ENCODE results near the gene ILF2. TPM values are rescaled to one million over a fixed set of nuclear protein-coding genes. Genes with fewer than 3 reads are reported as not detected.

Gene ILF2
- total and polyA plus RNA-seq, 2 of the 13 experiments (the other 11 are each of a cell fraction or from before 2014, with no cell fraction given): 292 to 366 TPM

DNA sequence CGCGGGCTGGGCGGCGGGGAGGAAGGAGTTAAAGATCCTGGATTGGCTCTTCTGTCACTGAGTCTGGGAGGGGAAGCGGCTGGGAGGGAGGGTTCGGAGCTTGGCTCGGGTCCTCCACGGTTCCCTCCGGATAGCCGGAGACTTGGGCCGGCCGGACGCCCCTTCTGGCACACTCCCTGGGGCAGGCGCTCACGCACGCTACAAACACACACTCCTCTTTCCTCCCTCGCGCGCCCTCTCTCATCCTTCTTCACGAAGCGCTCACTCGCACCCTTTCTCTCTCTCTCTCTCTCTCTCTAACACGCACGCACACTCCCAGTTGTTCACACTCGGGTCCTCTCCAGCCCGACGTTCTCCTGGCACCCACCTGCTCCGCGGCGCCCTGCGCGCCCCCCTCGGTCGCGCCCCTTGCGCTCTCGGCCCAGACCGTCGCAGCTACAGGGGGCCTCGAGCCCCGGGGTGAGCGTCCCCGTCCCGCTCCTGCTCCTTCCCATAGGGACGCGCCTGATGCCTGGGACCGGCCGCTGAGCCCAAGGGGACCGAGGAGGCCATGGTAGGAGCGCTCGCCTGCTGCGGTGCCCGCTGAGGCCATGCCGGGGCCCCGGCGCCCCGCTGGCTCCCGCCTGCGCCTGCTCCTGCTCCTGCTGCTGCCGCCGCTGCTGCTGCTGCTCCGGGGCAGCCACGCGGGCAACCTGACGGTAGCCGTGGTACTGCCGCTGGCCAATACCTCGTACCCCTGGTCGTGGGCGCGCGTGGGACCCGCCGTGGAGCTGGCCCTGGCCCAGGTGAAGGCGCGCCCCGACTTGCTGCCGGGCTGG, 7.9 kb upstream of the ILF2 start, which contains the start of gene NPR1:
Gene NPR1 (plus strand): TSS at position 170 of the 818 bp plus-strand sequence. CDS start 421 bp downstream, at position 591.
- in situ Hi-C loops (cut with HindIII; ENCODE audit: extremely low pct_ligation_motif_present, low pct_unique_long_range_greater_than_20kb): loop anchor here (5.0 kb wide), 2 partner anchors 69 to 94 kb away; no protein-coding TSS in a partner anchor
- FAIRE-seq (no peak), ATAC-seq (peak; percentile 75), DNase-seq (ENCODE audit: low spot score) (no peak)
- intact Hi-C loops (cut with micrococcal nuclease; ENCODE audit: unreplicated experiment): loop anchor here (5.0 kb wide), 1 partner anchor 309 kb away; the partner anchor contains the start of gene RAB13
- no peaks in the 10 kb centered on the region for H3K79me2 ChIP-seq (ENCODE audit: insufficient read depth, low read length)
- peak within 1 kb of the TSS; percentile 52 to 72 (median 57) for H3K4me3 ChIP-seq (replicated peaks in 1 of 3; ENCODE audit: insufficient read depth in 1 of 3, low read depth in 2 of 3, low read length in 3 of 3)
- peak within 1 kb of the TSS; percentile 2; the same call in 1 of the 2 replicates for H3K9ac ChIP-seq (ENCODE audit: insufficient read depth, low read depth, low read length)
- WGBS (ENCODE audit: low lambda C conversion rate): under 1% methylated on average over 35 of the region's 78 CpGs
- H3K4me1 ChIP-seq (ENCODE audit: insufficient read depth, low read length): peaks cover 25% of the 10 kb centered on the region
- no peak within 1 kb of the TSS for H2AFZ ChIP-seq (ENCODE audit: low read length)
- no TSS peak for BruUV-seq (replicated peaks)
- H3K27me3 ChIP-seq (ENCODE audit: control insufficient read depth in 1 of 2, insufficient read depth in 2 of 2, low read length in 2 of 2): peaks cover 23 to 59% of the 10 kb centered on the region in 2 experiments
- no peaks in the 10 kb centered on the region for H4K20me1 ChIP-seq (ENCODE audit: insufficient read depth, low read length)
- H3K27ac ChIP-seq (ENCODE audit: extremely low read length, insufficient read depth, low read length): no peak within 1 kb of the TSS
- POLR2A ChIA-PET: no interaction called here
- peak within 1 kb of the TSS; percentile 78 for H3K4me2 ChIP-seq (ENCODE audit: low read depth, low read length)
- H3K9me3 ChIP-seq (ENCODE audit: low read length): no peaks in the 10 kb centered on the region
- CTCF ChIA-PET (ENCODE audit: low intra/inter-chr PET ratio, low total read pairs): interaction anchor here (0.6 to 2.6 kb wide), 3 partner anchors 60 to 93 kb away, joined by 3 to 38 read pairs (median 11); no protein-coding TSS in a partner anchor
- H3K36me3 ChIP-seq (replicated peaks in 1 of 2; ENCODE audit: control insufficient read depth in 1 of 2, insufficient read depth in 2 of 2, low read length in 2 of 2): no peaks in the 10 kb centered on the region
- TF ChIP-seq ZNF800 (CRISPR knock-in tag; IDR thresholded peaks at IDR 0.05) (peak; percentile 98), UBTF (CRISPR knock-in tag; IDR thresholded peaks at IDR 0.05) (peak; percentile 79; the same call in 1 of the 2 replicates), HDAC1 (CRISPR knock-in tag; IDR thresholded peaks at IDR 0.05) (peak; percentile 6; the same call in 1 of the 2 replicates), HMGXB4 (CRISPR knock-in tag; IDR thresholded peaks at IDR 0.05; ENCODE audit: borderline replicate concordance in 1 of 2, low read depth in 1 of 2) (0 out of 4 replicates have a peak, but pooled peaks of 1 of the 2 experiments have one; percentile 13), MIER2 (CRISPR knock-in tag; IDR thresholded peaks at IDR 0.05) (no peak), ZNF414 (CRISPR knock-in tag; IDR thresholded peaks at IDR 0.05) (0 out of 2 replicates have a peak, but pooled peaks have one; percentile 28), KMT2A (CRISPR knock-in tag; IDR thresholded peaks at IDR 0.05) (no peak), ZFP91 (CRISPR knock-in tag; IDR thresholded peaks at IDR 0.05; ENCODE audit: borderline replicate concordance) (peak; percentile 72; the same call in 1 of the 2 replicates), ZMYM4 (CRISPR knock-in tag; IDR thresholded peaks at IDR 0.05) (0 out of 2 replicates have a peak, but pooled peaks have one; percentile 20), ONECUT2 (CRISPR knock-in tag; IDR thresholded peaks at IDR 0.05) (no peak)
- TF ChIP-seq, protein P1, sequence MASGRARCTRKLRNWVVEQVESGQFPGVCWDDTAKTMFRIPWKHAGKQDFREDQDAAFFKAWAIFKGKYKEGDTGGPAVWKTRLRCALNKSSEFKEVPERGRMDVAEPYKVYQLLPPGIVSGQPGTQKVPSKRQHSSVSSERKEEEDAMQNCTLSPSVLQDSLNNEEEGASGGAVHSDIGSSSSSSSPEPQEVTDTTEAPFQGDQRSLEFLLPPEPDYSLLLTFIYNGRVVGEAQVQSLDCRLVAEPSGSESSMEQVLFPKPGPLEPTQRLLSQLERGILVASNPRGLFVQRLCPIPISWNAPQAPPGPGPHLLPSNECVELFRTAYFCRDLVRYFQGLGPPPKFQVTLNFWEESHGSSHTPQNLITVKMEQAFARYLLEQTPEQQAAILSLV (CRISPR knock-in tag; IDR thresholded peaks at IDR 0.05; ENCODE audit: borderline replicate concordance): no peak
